Measurements from ENCODE around the gene WHRN.

DNA sequence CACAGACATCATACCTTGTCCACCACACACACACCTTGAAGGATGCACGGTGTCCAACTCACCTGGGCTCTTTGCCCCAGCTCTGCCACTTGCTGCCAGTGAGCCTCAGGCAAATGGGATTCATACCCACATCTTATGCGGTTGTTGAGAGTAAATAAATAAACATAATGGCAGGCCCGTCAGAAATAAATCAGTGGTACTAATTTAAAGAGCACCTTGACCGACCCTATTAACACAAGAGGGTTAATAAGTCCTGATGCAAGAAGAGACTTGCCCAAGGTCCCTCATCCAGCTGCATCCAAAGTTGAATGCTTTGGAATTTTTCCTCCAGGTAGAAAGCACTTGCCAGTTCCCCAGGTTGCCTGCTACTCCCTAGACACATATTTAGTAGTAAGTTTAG lies 105.9 kb downstream of the WHRN start:
- no peak for TF ChIP-seq CTCF (IDR thresholded peaks at IDR 0.05)
- no peak for TF ChIP-seq EP300 (IDR thresholded peaks at IDR 0.05)
- TF ChIP-seq POLR2A (IDR thresholded peaks at IDR 0.05; ENCODE audit: low read depth): no peak
